T47D (cell line): ENCODE data around the gene OR5D13.

Experiments used
- DNase-seq, 2 experiments: peaks; one replicate each; pipeline versions ENCODE4 v3.0.0 to v3.0.0-alpha.2; 2011 to 2012; ENCODE audit warnings: low read depth in 1 of 2, low spot score in 1 of 2
- JUND ChIP-seq: IDR thresholded peaks from 2 replicates; pipeline ENCODE4 v1.6.1; 2012; ENCODE audit warnings: low read depth
- in situ Hi-C: cut with HindIII; loops from 2 replicates; pipeline ENCODE4 v1.10.0; 2016; ENCODE audit warnings: low sequenced_read_pairs, low pct_unique_long_range_greater_than_20kb

OR5D13 gene, protein sequence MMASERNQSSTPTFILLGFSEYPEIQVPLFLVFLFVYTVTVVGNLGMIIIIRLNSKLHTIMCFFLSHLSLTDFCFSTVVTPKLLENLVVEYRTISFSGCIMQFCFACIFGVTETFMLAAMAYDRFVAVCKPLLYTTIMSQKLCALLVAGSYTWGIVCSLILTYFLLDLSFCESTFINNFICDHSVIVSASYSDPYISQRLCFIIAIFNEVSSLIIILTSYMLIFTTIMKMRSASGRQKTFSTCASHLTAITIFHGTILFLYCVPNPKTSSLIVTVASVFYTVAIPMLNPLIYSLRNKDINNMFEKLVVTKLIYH

DNA sequence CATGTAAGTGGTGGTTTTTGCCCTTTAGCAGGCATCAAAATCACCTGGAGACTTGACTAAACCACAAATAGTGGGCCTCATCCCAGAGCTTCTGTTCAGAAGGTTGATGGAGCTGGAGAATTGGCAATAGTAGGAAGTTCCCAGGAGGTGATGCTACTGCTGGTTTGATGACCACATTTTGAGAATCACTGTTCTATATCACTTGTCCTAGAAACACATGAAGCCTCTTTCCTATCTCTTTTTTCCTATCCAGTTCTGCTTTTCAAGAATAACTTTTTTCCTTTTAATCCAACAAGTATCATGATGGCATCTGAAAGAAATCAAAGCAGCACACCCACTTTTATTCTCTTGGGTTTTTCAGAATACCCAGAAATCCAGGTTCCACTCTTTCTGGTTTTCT is at the start of gene OR5D13:
TSS of gene OR5D13 (plus strand) at position 301 of the 400 bp plus-strand sequence. CDS start at position 301, 0 bp downstream.
- DNase-seq, result no peak
- TF ChIP-seq JUND, result no peak
- in situ Hi-C loops, result no loop called here

DNA sequence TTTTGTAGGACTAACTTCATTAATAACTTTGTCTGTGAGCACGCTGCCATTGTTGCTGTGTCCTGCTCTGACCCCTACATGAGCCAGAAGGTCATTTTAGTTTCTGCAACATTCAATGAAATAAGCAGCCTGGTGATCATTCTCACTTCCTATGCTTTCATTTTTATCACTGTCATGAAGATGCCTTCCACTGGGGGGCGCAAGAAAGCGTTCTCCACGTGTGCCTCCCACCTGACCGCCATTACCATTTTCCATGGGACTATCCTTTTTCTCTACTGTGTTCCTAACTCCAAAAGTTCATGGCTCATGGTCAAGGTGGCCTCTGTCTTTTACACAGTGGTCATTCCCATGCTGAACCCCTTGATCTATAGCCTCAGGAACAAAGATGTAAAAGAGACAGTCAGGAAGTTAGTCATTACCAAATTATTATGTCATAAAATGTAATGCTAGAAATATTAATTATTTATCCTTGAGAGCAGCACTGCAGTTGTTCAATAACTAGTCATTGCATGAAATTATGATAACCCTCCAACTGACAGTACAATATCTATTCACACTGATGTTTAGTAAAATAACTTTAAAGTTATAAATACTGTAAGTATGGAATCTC is 46.4 kb upstream of the OR5D13 start:
- in situ Hi-C loops, result no loop called here
- no peak for DNase-seq
- TF ChIP-seq JUND, result no peak

- DNase-seq, result no peak
- no peak for TF ChIP-seq JUND
- in situ Hi-C loops, result no loop called here
Measured at GRCh38 chr11:55732936-55733335, 40.3 kb upstream of the OR5D13 start.

GRCh38 chr11:55791606-55792005 is 18.4 kb downstream of the OR5D13 start:
- DNase-seq, result no peak
- TF ChIP-seq JUND, result no peak
- in situ Hi-C loops, result no loop called here

- in situ Hi-C loops, result no loop called here
- TF ChIP-seq JUND, result no peak
Measured at GRCh38 chr11:55793321-55793720, 20.1 kb downstream of the OR5D13 start.

DNA sequence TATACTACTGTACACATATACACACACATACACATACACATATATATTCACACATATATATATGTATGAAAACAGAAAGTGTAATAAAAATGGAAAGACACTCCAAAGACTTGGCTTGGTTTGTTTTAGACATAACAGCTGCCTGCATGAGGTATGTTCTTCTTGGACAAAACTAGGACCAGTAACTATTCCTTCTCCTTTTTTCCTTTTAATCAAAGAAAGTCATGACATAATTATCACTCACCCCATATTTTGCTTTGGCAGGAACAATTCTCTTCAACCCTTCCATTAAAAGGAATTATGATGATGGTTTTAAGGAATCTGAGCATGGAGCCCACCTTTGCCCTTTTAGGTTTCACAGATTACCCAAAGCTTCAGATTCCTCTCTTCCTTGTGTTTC is 22.0 kb downstream of the OR5D13 start, which contains the start of gene OR5D14:
TSS of gene OR5D14 (plus strand) at position 301 of the 400 bp plus-strand sequence. CDS start at position 301, 0 bp downstream.
- TF ChIP-seq JUND, result no peak
- DNase-seq, result no peak
- in situ Hi-C loops, result no loop called here

More at GRCh38 chr11:55793321-55793720, 20.1 kb downstream of the OR5D13 start:
- DNase-seq, result no peak

DNA sequence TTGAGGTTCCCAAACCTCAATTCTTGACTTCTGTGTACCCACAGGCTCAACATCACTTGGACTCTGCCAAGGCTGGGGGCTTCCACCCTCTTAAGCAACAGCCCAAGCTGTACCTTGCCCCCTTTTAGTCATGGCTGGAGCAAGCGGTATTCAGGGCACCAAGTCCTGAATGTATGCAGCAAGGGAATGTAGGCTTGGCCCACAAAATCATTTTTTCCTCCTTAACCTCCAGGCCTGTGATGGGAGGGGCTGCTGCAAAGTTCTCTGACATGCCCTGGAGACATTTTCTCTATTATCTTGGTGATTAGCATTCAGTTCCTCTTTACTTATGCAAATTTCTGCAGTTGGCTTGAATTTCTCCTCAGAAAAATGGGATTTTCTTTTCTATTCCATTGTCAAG is 33.0 kb downstream of the OR5D13 start:
- in situ Hi-C loops, result no loop called here
- no peak for DNase-seq
- TF ChIP-seq JUND, result no peak

GRCh38 chr11:55811067-55811466 is 37.8 kb downstream of the OR5D13 start, which contains the start of gene OR5L1:
OR5L1 (plus strand) TSS chr11:55811367; CDS start chr11:55811467, 100 bp downstream.
- no peak for TF ChIP-seq JUND
- no peak for DNase-seq
- in situ Hi-C loops, result no loop called here

GRCh38 chr11:55819330-55819729 is 46.1 kb downstream of the OR5D13 start, which contains the start of gene OR5D18:
OR5D18 (plus strand) TSS chr11:55819630; CDS start chr11:55819630, 0 bp downstream.
- no peak for DNase-seq
- TF ChIP-seq JUND, result no peak
- in situ Hi-C loops, result no loop called here
